Measurements from ENCODE around the gene MAD1L1. TPM values are rescaled to one million over a fixed set of nuclear protein-coding genes. Genes with fewer than 3 reads are reported as not detected.

The MAD1L1 gene
- total RNA-seq, 1 donor from 2014 or later: 16.2 TPM

- Histone ChIP-seq H3K27ac (replicated peaks) (no peak overlapping the region), H3K4me1 (no peaks in the 10 kb centered on the region), H3K27me3 (ENCODE audit: low read depth) (no peaks in the 10 kb centered on the region), H3K4me3 (no peak overlapping the region), H3K9me3 (replicated peaks) (no peaks in the 10 kb centered on the region), H3K36me3 (no peaks in the 10 kb centered on the region)
- intact Hi-C loops (cut with micrococcal nuclease): no loop called here
- DNase-seq: peak; percentile 9
- TF ChIP-seq CTCF (IDR thresholded peaks at IDR 0.05; ENCODE audit: borderline replicate concordance): no peak
Measured at GRCh38 chr7:1856161-1856887, 376.4 kb downstream of the MAD1L1 start.

GRCh38 chr7:1855725-1856160 is 377.0 kb downstream of the MAD1L1 start:
- intact Hi-C loops (cut with micrococcal nuclease): no loop called here
- DNase-seq: no peak
- TF ChIP-seq CTCF (IDR thresholded peaks at IDR 0.05; ENCODE audit: borderline replicate concordance): no peak

GRCh38 chr7:1854866-1855724 is 377.6 kb downstream of the MAD1L1 start:
- Histone ChIP-seq H3K9me3 (replicated peaks) (no peaks in the 10 kb centered on the region), H3K4me3 (no peak overlapping the region), H3K4me1 (no peaks in the 10 kb centered on the region), H3K27me3 (ENCODE audit: low read depth) (no peaks in the 10 kb centered on the region), H3K27ac (replicated peaks) (no peak overlapping the region), H3K36me3 (no peaks in the 10 kb centered on the region)
- no peak for TF ChIP-seq CTCF (IDR thresholded peaks at IDR 0.05; ENCODE audit: borderline replicate concordance)
- peak; percentile 13 for DNase-seq
- intact Hi-C loops (cut with micrococcal nuclease): no loop called here

More at GRCh38 chr7:1855725-1856160, 377.0 kb downstream of the MAD1L1 start:
- no peaks in the 10 kb centered on the region for H3K4me1 ChIP-seq
- no peak overlapping the region for H3K27ac ChIP-seq (replicated peaks)
- H3K27me3 ChIP-seq (ENCODE audit: low read depth): no peaks in the 10 kb centered on the region
- no peaks in the 10 kb centered on the region for H3K9me3 ChIP-seq (replicated peaks)
- H3K36me3 ChIP-seq: no peaks in the 10 kb centered on the region
- no peak overlapping the region for H3K4me3 ChIP-seq

GRCh38 chr7:1853986-1854865 is 378.5 kb downstream of the MAD1L1 start:
- Histone ChIP-seq H3K4me3 (no peak overlapping the region), H3K4me1 (no peaks in the 10 kb centered on the region), H3K27me3 (ENCODE audit: low read depth) (no peaks in the 10 kb centered on the region), H3K36me3 (no peaks in the 10 kb centered on the region), H3K27ac (replicated peaks) (no peak overlapping the region), H3K9me3 (replicated peaks) (no peaks in the 10 kb centered on the region)
- TF ChIP-seq CTCF (IDR thresholded peaks at IDR 0.05; ENCODE audit: borderline replicate concordance): no peak
- DNase-seq: peak; percentile 8
- intact Hi-C loops (cut with micrococcal nuclease): no loop called here

- intact Hi-C loops (cut with micrococcal nuclease): no loop called here
- no peak for TF ChIP-seq CTCF (IDR thresholded peaks at IDR 0.05; ENCODE audit: borderline replicate concordance)
- H3K27me3 ChIP-seq (ENCODE audit: low read depth): no peaks in the 10 kb centered on the region
- H3K9me3 ChIP-seq (replicated peaks): no peaks in the 10 kb centered on the region
- H3K27ac ChIP-seq (replicated peaks): no peak overlapping the region
- no peak overlapping the region for H3K4me3 ChIP-seq
- H3K36me3 ChIP-seq: no peaks in the 10 kb centered on the region
- DNase-seq: peak; percentile 7
- H3K4me1 ChIP-seq: no peaks in the 10 kb centered on the region
Measured at GRCh38 chr7:1853431-1853985, 379.2 kb downstream of the MAD1L1 start.

Data from left ventricle myocardium inferior (tissue), 1 donor.